Stomach (tissue), 9 donors: ENCODE measurements around the gene POC1A. TPM values are rescaled to one million over a fixed set of nuclear protein-coding genes. Genes with fewer than 3 reads are reported as not detected.

Experiments used
- DNase-seq, 2 donors: peaks; one replicate each; pipeline versions ENCODE4 v3.0.0 to v3.0.0-alpha.2; 2013 to 2019
- H3K27ac ChIP-seq, 5 donors: fragments of 200-600 bp in 4 of 5; sonication (generic) in 4 of 5; one replicate each; pipeline ENCODE4 v1.5.1; 2013 to 2019; ENCODE audit warnings: mild to moderate bottlenecking in 1 of 5, moderate library complexity in 1 of 5
- H3K27me3 ChIP-seq, 3 donors: fragments of 200-600 bp; sonication (generic); one replicate each; pipeline ENCODE4 v1.5.1; 2017 to 2019; ENCODE audit warnings: mixed run types in 1 of 3
- H3K36me3 ChIP-seq, 4 donors: fragments of 200-600 bp; sonication (generic); 1 replicate in 3 of 4; 2 replicates in 1 of 4; pipeline ENCODE4 v1.5.1; 2016 to 2019
- H3K4me1 ChIP-seq, 4 donors: fragments of 200-600 bp; sonication (generic); one replicate each; pipeline ENCODE4 v1.5.1; 2016 to 2019
- H3K4me3 ChIP-seq, 4 donors: fragments of 200-600 bp; sonication (generic) in 3 of 4; one replicate each; pipeline ENCODE4 v1.5.1; 2016 to 2019; ENCODE audit warnings: mild to moderate bottlenecking in 1 of 4
- H3K9me3 ChIP-seq, 4 donors: fragments of 200-600 bp; sonication (generic); one replicate each; pipeline ENCODE4 v1.5.1; 2016 to 2019
- EP300 ChIP-seq: sonication (generic); formaldehyde crosslinking; IDR thresholded peaks from one replicate; pipeline ENCODE4 v1.6.1; 2017; ENCODE audit warnings: antibody characterized with exemption
- POLR2A ChIP-seq, 4 donors: fragments of 450-650 bp; IDR thresholded peaks; one replicate each; pipeline ENCODE4 v1.6.1; 2016; ENCODE audit warnings: antibody characterized with exemption in 4 of 4, control low read depth in 2 of 4, mild to moderate bottlenecking in 1 of 4, moderate library complexity in 1 of 4
- POLR2AphosphoS5 ChIP-seq, 3 donors: sonication (generic); formaldehyde crosslinking; IDR thresholded peaks; one replicate each; pipeline ENCODE4 v1.6.1; 2016; ENCODE audit warnings: antibody characterized with exemption in 3 of 3
- WGBS, 5 donors: extraction: QIAGEN DNeasy Blood & Tissue Kit in 3 of 5; methylation state at CpG; one replicate each; pipeline versions ENCODE4 v1.1.5 to v1.1.7; 2013 to 2018; 5-methylcytosine and 5-hydroxymethylcytosine counted together
- intact Hi-C: fragments of 100-400 bp; cut with DNase I; formaldehyde crosslinking; loops from one replicate; pipeline ENCODE4 v1.15.1; 2023; ENCODE audit warnings: low total_unique reads
- polyA plus RNA-seq, 3 donors: library from polyadenylated mRNA; stranded (reverse); fragments of 200-250 nt; gene quantifications; one replicate each; pipeline ENCODE4 v1.2.3, GENCODE V29; 2013
- total RNA-seq, 5 donors: library from RNA; depleted of rRNA; stranded (reverse); fragments of >200 nt; gene quantifications; one replicate each; pipeline versions ENCODE4 v1.1.0 to v1.2.3, GENCODE V29; 2014 to 2016
- TF ChIP-seq, protein P1 (sequence below), 7 experiments: fragments of 450-650 bp in 4 of 7; fragments of 200-600 bp in 3 of 7; sonication (generic) in 3 of 7; IDR thresholded peaks; one replicate each; pipeline ENCODE4 v1.5.1; 2016 to 2019; ENCODE audit warnings: antibody characterized with exemption in 7 of 7, control low read depth in 2 of 7, mild to moderate bottlenecking in 1 of 7
- donor health status: healthy with polysubstance abuse.
- donor health status: Bipolar disorder and iron deficiency.
- donor health status: healthy.

Gene POC1A
- total and polyA plus RNA-seq, 8 donors = 1.8 to 23.2 (median 3.5) TPM; not detected in 1

DNA sequence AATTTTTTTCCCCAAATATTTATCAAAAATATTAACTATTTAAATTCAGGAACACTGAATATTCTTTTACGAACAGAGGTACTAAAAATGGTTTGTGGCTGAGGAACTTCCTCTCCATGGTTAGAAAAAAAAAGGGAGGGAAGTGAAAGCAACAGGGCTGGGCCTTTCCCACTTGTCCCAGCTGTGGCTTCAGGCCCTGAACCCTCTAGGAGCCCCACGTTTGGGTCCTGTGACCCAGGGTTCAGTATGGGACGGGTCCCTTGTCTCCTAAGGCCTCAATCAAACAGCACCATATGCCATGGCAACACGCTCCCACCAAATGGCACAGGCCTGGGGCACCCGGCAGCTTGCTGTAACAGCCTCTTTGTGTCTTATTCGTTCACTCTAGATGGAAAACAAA is 32.4 kb downstream of the POC1A start:
- intact Hi-C loops = loop anchor here (5.0 kb wide), 1 partner anchor 120 kb away; no protein-coding TSS in a partner anchor
- Histone ChIP-seq H3K36me3 (no peaks in the 10 kb centered on the region), H3K9me3 (no peaks in the 10 kb centered on the region), H3K27ac (peak overlapping the region in 4 of 5 donors; percentile 0 to 64 (median 48)), H3K4me1 (peaks cover 0 to 20% (median 10%) of the 10 kb centered on the region in 4 donors), H3K27me3 (no peaks in the 10 kb centered on the region), H3K4me3 (no peak overlapping the region)
- no peak for DNase-seq
- WGBS, 5 donors = 58 to 82% (median 78%) methylated on average over 6 of the region's 6 CpGs
- TF ChIP-seq, protein P1, sequence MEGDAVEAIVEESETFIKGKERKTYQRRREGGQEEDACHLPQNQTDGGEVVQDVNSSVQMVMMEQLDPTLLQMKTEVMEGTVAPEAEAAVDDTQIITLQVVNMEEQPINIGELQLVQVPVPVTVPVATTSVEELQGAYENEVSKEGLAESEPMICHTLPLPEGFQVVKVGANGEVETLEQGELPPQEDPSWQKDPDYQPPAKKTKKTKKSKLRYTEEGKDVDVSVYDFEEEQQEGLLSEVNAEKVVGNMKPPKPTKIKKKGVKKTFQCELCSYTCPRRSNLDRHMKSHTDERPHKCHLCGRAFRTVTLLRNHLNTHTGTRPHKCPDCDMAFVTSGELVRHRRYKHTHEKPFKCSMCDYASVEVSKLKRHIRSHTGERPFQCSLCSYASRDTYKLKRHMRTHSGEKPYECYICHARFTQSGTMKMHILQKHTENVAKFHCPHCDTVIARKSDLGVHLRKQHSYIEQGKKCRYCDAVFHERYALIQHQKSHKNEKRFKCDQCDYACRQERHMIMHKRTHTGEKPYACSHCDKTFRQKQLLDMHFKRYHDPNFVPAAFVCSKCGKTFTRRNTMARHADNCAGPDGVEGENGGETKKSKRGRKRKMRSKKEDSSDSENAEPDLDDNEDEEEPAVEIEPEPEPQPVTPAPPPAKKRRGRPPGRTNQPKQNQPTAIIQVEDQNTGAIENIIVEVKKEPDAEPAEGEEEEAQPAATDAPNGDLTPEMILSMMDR (IDR thresholded peaks at IDR 0.05) = no peak
- TF ChIP-seq EP300 = no peak
- no peak for TF ChIP-seq POLR2A (IDR thresholded peaks at IDR 0.05)
- no peak for TF ChIP-seq POLR2AphosphoS5 (IDR thresholded peaks at IDR 0.05)

DNA sequence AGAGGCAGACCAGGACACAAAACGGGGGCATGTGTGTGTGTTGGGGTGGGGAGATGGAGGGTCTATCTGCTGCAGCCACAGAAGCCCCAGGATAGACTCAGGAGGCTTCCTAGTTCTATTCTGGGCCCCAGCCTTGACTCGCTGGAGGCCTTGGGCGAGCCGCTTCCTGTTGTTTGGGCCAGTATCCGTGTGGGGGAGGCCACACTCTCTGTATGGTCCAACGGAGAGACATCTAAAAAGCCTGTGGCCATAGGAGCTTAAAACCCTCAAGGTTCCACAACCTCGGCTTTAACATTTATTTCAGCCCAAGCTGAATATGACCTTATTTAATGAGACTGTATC is 32.8 kb downstream of the POC1A start:
- Histone ChIP-seq H3K4me1 (peaks cover 0 to 20% (median 10%) of the 10 kb centered on the region in 4 donors), H3K27me3 (no peaks in the 10 kb centered on the region), H3K36me3 (no peaks in the 10 kb centered on the region), H3K9me3 (no peaks in the 10 kb centered on the region), H3K27ac (peak overlapping the region in 4 of 5 donors; percentile 0 to 64 (median 48)), H3K4me3 (no peak overlapping the region)
- 51 to 77% (median 74%) methylated on average over 6 to 7 of the region's 7 CpGs for WGBS, 5 donors
- peak in 1 of 2 donors; percentile 42 for DNase-seq
- TF ChIP-seq, protein P1 (IDR thresholded peaks at IDR 0.05) = no peak
- TF ChIP-seq POLR2A (IDR thresholded peaks at IDR 0.05) (no peak), POLR2AphosphoS5 (IDR thresholded peaks at IDR 0.05) (no peak), EP300 (no peak)
- intact Hi-C loops = loop anchor here (5.0 kb wide), 1 partner anchor 119 kb away; no protein-coding TSS in a partner anchor

DNA sequence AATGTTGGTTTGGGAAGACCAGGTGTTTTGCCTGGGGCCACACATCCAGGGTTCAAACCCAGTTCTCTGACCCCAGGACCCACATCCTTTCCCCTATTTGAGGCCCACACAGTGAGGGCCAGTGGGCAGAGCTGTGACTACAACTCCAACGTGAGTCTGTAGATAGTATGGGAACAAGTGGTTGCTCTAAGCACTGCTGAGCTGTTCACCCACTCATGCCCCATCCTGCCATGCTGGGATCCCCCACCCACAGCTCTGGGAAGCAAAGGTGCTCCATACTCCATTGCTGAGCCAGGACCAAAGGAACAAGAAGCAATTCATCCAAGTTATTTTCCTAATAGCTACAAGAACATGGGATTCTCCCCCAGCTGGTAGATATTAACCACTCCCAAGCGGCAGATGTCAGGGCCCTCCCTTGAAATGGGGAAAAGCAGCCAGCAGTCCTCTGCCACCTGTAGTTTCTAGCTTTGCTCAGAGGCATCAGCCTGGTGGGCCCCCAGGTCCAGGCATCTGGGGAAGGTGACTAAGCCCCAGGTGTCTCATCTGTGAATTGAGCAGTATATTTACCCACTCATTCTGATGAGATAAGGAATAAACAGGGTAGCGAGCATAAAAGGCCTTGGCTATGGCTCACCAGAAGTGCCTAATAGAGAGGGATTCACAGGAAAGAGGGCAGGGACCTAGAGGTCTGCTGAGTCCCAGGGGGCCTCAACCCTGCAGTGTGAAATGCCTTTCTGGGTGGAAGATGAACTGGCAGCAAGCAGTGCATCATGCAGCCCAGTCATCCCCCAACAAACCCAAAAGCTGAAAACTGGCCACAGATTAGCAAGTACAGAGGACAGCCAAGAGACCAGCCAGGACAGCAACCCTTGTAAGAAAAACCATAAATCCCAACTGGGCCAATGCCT is 33.4 kb downstream of the POC1A start:
- Histone ChIP-seq H3K27me3 (no peaks in the 10 kb centered on the region), H3K4me1 (peaks cover 0 to 20% (median 10%) of the 10 kb centered on the region in 4 donors), H3K36me3 (no peaks in the 10 kb centered on the region), H3K27ac (peak overlapping the region in 3 of 5 donors; percentile 11 to 64 (median 44)), H3K9me3 (no peaks in the 10 kb centered on the region), H3K4me3 (no peak overlapping the region)
- intact Hi-C loops = loop anchor here (5.0 kb wide), 1 partner anchor 119 kb away; no protein-coding TSS in a partner anchor
- TF ChIP-seq POLR2A (IDR thresholded peaks at IDR 0.05) (no peak), POLR2AphosphoS5 (IDR thresholded peaks at IDR 0.05) (no peak), EP300 (no peak)
- TF ChIP-seq, protein P1 (IDR thresholded peaks at IDR 0.05) = no peak
- DNase-seq = no peak
- WGBS, 5 donors = 48 to 79% (median 64%) methylated on average over 3 of the region's 3 CpGs

DNA sequence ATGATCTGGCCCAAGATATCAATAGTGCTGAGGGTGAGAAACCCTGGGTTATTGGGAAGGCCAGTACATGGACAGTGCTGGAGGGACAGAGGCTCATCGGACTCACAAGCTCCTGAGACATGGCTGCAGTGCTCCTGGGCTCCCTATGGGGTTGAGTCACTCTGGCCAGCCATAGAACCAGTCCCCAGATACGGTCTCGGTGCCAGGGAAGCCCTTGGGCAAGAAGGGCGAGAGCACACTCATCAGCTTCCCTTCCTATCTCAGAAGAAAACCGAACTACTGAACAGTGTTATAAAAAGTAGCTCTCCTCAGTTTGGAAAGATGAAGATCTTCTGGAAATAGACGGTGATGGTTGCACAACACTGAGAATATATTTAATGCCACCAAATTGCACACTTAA is 34.4 kb downstream of the POC1A start:
- Histone ChIP-seq H3K36me3 (no peaks in the 10 kb centered on the region), H3K4me1 (peaks cover 0 to 20% (median 10%) of the 10 kb centered on the region in 4 donors), H3K9me3 (no peaks in the 10 kb centered on the region), H3K27ac (no peak overlapping the region), H3K4me3 (no peak overlapping the region), H3K27me3 (no peaks in the 10 kb centered on the region)
- DNase-seq = no peak
- WGBS, 5 donors = 86 to 96% (median 93%) methylated on average over 6 of the region's 6 CpGs
- no peak for TF ChIP-seq POLR2AphosphoS5 (IDR thresholded peaks at IDR 0.05)
- no peak for TF ChIP-seq EP300
- TF ChIP-seq, protein P1 (IDR thresholded peaks at IDR 0.05) = no peak
- no peak for TF ChIP-seq POLR2A (IDR thresholded peaks at IDR 0.05)
- intact Hi-C loops = loop anchor here (5.0 kb wide), 1 partner anchor 118 kb away; no protein-coding TSS in a partner anchor
